LNCaP clone FGC (cell line): Measurements from ENCODE around the gene RTL3.

Experiments used
- DNase-seq: peaks from one replicate; pipeline ENCODE4 v3.0.0-alpha.2; 2011; ENCODE audit warnings: low read depth
- H3K4me3 ChIP-seq: 2 replicates; pipeline ENCODE4 v1.5.1; 2011; ENCODE audit warnings: mild to moderate bottlenecking, low read depth, low read length, control low read depth
- CTCF ChIP-seq: IDR thresholded peaks from 2 replicates; pipeline ENCODE4 v1.5.1; 2012; ENCODE audit warnings: mild to moderate bottlenecking; ENCODE audit not compliant: control insufficient read depth, insufficient read depth; ENCODE audit errors: extremely low read depth

The RTL3 gene, protein sequence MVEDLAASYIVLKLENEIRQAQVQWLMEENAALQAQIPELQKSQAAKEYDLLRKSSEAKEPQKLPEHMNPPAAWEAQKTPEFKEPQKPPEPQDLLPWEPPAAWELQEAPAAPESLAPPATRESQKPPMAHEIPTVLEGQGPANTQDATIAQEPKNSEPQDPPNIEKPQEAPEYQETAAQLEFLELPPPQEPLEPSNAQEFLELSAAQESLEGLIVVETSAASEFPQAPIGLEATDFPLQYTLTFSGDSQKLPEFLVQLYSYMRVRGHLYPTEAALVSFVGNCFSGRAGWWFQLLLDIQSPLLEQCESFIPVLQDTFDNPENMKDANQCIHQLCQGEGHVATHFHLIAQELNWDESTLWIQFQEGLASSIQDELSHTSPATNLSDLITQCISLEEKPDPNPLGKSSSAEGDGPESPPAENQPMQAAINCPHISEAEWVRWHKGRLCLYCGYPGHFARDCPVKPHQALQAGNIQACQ

DNA sequence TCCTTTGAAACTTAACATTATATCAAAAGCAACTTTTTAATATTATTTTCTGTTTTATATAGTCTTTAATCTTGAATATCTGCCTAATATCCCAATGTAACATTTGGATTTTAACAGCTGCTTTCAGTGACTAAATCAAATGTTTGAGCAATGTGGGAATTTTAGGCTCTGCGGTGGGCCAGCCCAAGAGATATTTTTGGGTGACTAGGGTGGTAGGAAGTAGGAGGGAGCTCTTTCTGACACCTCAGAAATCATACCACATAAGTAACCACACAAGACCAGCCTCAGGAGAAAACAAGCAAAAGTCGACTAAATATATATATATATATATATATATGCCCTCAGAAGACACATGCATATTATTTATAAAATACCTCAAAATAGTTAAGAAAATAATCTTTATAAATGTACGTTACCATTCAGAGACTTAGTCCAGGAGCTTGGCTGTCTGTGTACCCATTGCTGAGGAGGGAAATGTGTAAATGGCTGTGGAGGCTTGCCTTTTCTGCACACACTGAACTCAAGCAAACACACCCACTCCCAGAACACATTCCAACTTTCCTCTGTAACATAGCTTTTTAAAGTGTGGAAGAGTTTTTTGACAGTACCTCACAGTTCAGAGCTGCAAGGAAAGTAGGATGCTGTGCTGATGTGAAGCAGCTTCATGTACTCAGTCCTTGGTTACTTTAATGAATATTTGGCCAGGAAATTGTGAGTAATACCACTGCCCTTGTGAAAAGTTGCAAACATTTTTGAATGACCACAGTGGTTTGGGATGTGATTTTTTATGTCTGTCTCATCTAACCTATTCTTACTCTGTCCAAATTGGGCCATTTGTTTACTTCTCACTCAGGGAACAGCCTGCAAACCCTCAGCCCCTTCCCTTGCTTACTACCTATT, at the start of gene RTL3:
TSS of gene RTL3 (minus strand) at position 484 of the 900 bp plus-strand sequence. CDS start 908 bp downstream, outside the sequence.
- no peak for TF ChIP-seq CTCF
- DNase-seq = no peak
- no peak within 1 kb of the TSS for H3K4me3 ChIP-seq

GRCh38 chrX:78708816-78709215, 49.7 kb upstream of the RTL3 start:
- TF ChIP-seq CTCF = no peak
- no peak for DNase-seq
- no peak overlapping the region for H3K4me3 ChIP-seq

GRCh38 chrX:78708262-78708661, 49.1 kb upstream of the RTL3 start:
- TF ChIP-seq CTCF = peak; percentile 54
- no peak for DNase-seq
- H3K4me3 ChIP-seq = no peak overlapping the region

DNA sequence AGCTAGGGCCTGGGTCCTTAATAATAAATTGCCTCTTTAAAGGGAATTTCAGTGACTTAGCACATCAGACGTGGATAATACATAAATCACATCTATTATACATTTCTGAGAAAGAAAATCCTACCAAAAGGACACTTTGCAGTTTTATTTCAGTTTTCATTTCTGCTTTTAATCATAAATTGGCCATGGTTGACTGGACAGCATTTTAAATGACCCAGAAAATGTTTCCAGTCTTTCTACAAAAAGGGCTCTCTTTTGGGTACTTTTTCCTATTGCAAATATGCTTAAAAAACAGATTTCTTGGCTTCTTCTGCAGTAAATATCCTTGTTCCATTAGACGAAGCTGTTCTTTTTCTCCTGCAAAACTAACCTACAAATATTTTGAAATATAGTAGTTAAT, 46.9 kb upstream of the RTL3 start:
- no peak overlapping the region for H3K4me3 ChIP-seq
- no peak for DNase-seq
- no peak for TF ChIP-seq CTCF

GRCh38 chrX:78693536-78693935, 34.4 kb upstream of the RTL3 start:
- TF ChIP-seq CTCF = no peak
- DNase-seq = no peak
- no peak overlapping the region for H3K4me3 ChIP-seq

DNA sequence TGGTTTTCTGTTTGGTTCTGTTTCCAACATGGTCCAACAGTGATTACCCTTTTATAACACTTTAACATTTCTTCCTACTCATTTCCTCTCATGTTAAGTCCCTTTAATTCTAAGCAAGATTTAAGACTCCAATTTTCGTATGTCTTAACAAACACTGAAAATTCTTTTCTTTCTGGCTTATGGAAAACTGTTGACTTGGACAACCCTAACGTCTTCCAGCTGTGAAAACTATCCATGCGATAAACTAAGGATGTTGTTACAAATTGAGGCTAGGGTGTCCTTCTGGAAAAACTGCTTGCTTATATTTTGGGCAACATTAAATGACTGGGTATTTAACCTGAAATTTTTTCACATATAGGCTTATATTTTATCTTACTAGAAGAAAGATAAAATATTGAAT, 33.9 kb upstream of the RTL3 start:
- TF ChIP-seq CTCF = no peak
- no peak for DNase-seq
- no peak overlapping the region for H3K4me3 ChIP-seq
